Activated CD8-positive, alpha-beta T cell treated with anti-CD3 and anti-CD28 coated beads for 36 hours (primary cell): Measurements from ENCODE around the gene CHST11. TPM values are rescaled to one million over a fixed set of nuclear protein-coding genes. Genes with fewer than 3 reads are reported as not detected.

Experiments used
- ATAC-seq: fragments of 200-7000 bp; cut with Tn5 transposase; one replicate; pipeline ENCODE4 v1.10.0; 2021; ENCODE audit warnings: mild to moderate bottlenecking, moderate library complexity
- CTCF ChIA-PET: fragments of 350-600 bp; sonication (Branson Sonifier 250); formaldehyde crosslinking; loops from one replicate; lab custom pipeline; 2021; ENCODE audit warnings: antibody characterized with exemption; lab: Charles Lee
- POLR2A ChIA-PET: fragments of 350-600 bp; sonication (Branson Sonifier 250); formaldehyde crosslinking; loops from one replicate; lab custom pipeline; 2021; ENCODE audit warnings: antibody characterized with exemption; lab: Charles Lee
- DNase-seq: peaks from one replicate; pipeline ENCODE4 v3.0.0-alpha.2; 2020
- H3K27ac Mint-ChIP-seq: one replicate; pipeline ENCODE4 v1.8.0; 2021; ENCODE audit warnings: mild to moderate bottlenecking, mixed read lengths
- H3K27me3 Mint-ChIP-seq: one replicate; pipeline ENCODE4 v1.8.0; 2021; ENCODE audit warnings: mixed read lengths
- H3K36me3 Mint-ChIP-seq: one replicate; pipeline ENCODE4 v1.8.0; 2021; ENCODE audit warnings: low read depth, mixed read lengths
- H3K4me1 Mint-ChIP-seq: one replicate; pipeline ENCODE4 v1.8.0; 2021; ENCODE audit warnings: low read depth, mixed read lengths
- H3K4me3 Mint-ChIP-seq: one replicate; pipeline ENCODE4 v1.8.0; 2021; ENCODE audit warnings: mild to moderate bottlenecking, moderate library complexity, mixed read lengths
- H3K9me3 Mint-ChIP-seq: one replicate; pipeline ENCODE4 v1.8.0; 2021; ENCODE audit warnings: mixed read lengths
- intact Hi-C: fragments of 100-400 bp; cut with micrococcal nuclease; formaldehyde crosslinking; loops from one replicate; pipeline ENCODE4 v1.10.0; 2022
- total RNA-seq, 2 experiments: library from RNA; stranded (reverse); gene quantifications; one replicate each; pipeline ENCODE4 v1.2.3, GENCODE V29; 2021
- TF ChIP-seq, protein P1 (sequence below): fragments of 200-600 bp; IDR thresholded peaks from one replicate; pipeline ENCODE4 v1.8.0; 2022; ENCODE audit warnings: antibody characterized with exemption, mild to moderate bottlenecking

The CHST11 gene
- total RNA-seq, 2 experiments from 2014 or later, result 30.9 to 33.9 TPM

GRCh38 chr12:104536841-104537240 is 80.1 kb downstream of the CHST11 start:
- TF ChIP-seq, protein P1, sequence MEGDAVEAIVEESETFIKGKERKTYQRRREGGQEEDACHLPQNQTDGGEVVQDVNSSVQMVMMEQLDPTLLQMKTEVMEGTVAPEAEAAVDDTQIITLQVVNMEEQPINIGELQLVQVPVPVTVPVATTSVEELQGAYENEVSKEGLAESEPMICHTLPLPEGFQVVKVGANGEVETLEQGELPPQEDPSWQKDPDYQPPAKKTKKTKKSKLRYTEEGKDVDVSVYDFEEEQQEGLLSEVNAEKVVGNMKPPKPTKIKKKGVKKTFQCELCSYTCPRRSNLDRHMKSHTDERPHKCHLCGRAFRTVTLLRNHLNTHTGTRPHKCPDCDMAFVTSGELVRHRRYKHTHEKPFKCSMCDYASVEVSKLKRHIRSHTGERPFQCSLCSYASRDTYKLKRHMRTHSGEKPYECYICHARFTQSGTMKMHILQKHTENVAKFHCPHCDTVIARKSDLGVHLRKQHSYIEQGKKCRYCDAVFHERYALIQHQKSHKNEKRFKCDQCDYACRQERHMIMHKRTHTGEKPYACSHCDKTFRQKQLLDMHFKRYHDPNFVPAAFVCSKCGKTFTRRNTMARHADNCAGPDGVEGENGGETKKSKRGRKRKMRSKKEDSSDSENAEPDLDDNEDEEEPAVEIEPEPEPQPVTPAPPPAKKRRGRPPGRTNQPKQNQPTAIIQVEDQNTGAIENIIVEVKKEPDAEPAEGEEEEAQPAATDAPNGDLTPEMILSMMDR, result no peak
- ATAC-seq, result no peak
- no peaks in the 10 kb centered on the region for H3K9me3 Mint-ChIP-seq
- no peak overlapping the region for H3K4me3 Mint-ChIP-seq
- peaks cover 4% of the 10 kb centered on the region for H3K36me3 Mint-ChIP-seq
- H3K27me3 Mint-ChIP-seq, result no peaks in the 10 kb centered on the region
- DNase-seq, result no peak
- intact Hi-C loops, result no loop called here
- ChIA-PET CTCF (no interaction called here), POLR2A (interaction anchor here (0.8 kb wide), 1 partner anchor 33 kb away, joined by 3 read pairs; no protein-coding TSS in a partner anchor)
- H3K4me1 Mint-ChIP-seq, result peaks cover 56% of the 10 kb centered on the region
- H3K27ac Mint-ChIP-seq, result no peak overlapping the region

DNA sequence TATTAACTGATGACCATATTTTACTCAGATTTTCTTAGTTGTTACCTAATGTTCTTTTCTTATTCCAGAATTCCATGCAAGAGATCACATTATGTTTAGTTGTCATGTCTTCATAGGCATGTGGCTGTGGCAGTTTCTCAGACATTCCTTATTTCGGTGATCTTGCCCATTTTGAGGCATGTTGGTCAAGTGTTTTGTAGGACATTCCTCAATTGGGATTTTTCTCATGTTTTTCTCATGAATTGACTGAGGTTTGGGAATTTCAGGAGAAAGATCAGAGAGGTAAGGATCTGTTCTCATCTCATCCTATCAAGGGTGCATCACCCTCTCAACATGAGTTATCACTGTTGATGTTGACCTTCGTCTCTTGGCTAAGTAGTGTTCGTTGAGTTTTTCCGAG is 81.3 kb downstream of the CHST11 start:
- Mint-ChIP-seq H3K4me3 (no peak overlapping the region), H3K9me3 (peaks cover 4% of the 10 kb centered on the region), H3K27ac (no peak overlapping the region), H3K4me1 (peaks cover 48% of the 10 kb centered on the region), H3K36me3 (peaks cover 4% of the 10 kb centered on the region), H3K27me3 (no peaks in the 10 kb centered on the region)
- no peak for ATAC-seq
- CTCF ChIA-PET, result interaction anchor here (3.8 kb wide), 1 partner anchor 156 kb away, joined by 11 read pairs; no protein-coding TSS in a partner anchor
- POLR2A ChIA-PET, result no interaction called here
- no peak for DNase-seq
- TF ChIP-seq, protein P1, result no peak
- intact Hi-C loops, result no loop called here

- POLR2A ChIA-PET, result no interaction called here
Measured at GRCh38 chr12:104538891-104539462, 82.2 kb downstream of the CHST11 start.

GRCh38 chr12:104544836-104545235 is 88.1 kb downstream of the CHST11 start:
- H3K4me1 Mint-ChIP-seq, result peaks cover 19% of the 10 kb centered on the region
- H3K27ac Mint-ChIP-seq, result no peak overlapping the region
- intact Hi-C loops, result no loop called here

More at GRCh38 chr12:104538891-104539462, 82.2 kb downstream of the CHST11 start:
- peaks cover 4% of the 10 kb centered on the region for H3K9me3 Mint-ChIP-seq
- intact Hi-C loops, result no loop called here
- CTCF ChIA-PET, result interaction anchor here (3.8 kb wide), 1 partner anchor 157 kb away, joined by 11 read pairs; no protein-coding TSS in a partner anchor
- peaks cover 40% of the 10 kb centered on the region for H3K4me1 Mint-ChIP-seq
- no peak overlapping the region for H3K27ac Mint-ChIP-seq
- no peak overlapping the region for H3K4me3 Mint-ChIP-seq
- DNase-seq (no peak), ATAC-seq (no peak)
- no peaks in the 10 kb centered on the region for H3K27me3 Mint-ChIP-seq
- TF ChIP-seq, protein P1, result no peak
- peaks cover 4% of the 10 kb centered on the region for H3K36me3 Mint-ChIP-seq

DNA sequence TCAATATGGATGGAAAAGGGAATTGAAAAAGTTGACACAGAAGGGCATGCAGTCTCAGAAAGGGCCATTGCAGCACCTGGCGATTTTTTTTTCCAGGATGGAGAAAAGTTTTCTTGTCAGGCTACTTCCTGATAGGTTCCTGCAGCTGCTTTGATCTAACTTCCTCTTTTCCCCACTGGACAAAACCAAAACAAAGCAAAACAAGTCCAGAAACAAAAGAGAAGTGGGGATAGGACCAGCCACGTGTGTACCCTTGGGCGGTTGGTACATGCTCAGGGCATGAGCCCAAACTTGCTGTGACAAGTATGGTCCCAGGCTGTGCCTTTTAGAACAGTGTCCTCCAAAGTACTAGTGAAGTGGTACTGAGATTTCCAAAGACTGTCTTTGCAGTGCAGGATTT is 89.8 kb downstream of the CHST11 start:
- CTCF ChIA-PET, result interaction anchor here (1.0 kb wide), 1 partner anchor 9 kb away, joined by 3 read pairs; no protein-coding TSS in a partner anchor
- TF ChIP-seq, protein P1, result no peak
- ATAC-seq (no peak), DNase-seq (no peak)
- Mint-ChIP-seq H3K27me3 (no peaks in the 10 kb centered on the region), H3K4me1 (peaks cover 12% of the 10 kb centered on the region), H3K9me3 (peaks cover 4% of the 10 kb centered on the region), H3K36me3 (no peaks in the 10 kb centered on the region), H3K4me3 (no peak overlapping the region), H3K27ac (no peak overlapping the region)
- intact Hi-C loops, result no loop called here
- POLR2A ChIA-PET, result no interaction called here

More at GRCh38 chr12:104544836-104545235, 88.1 kb downstream of the CHST11 start:
- Mint-ChIP-seq H3K36me3 (no peaks in the 10 kb centered on the region), H3K9me3 (peaks cover 4% of the 10 kb centered on the region), H3K4me3 (no peak overlapping the region), H3K27me3 (no peaks in the 10 kb centered on the region)
- POLR2A ChIA-PET, result no interaction called here
- TF ChIP-seq, protein P1, result no peak
- CTCF ChIA-PET, result interaction anchor here (0.9 kb wide), 1 partner anchor 28 kb away, joined by 3 read pairs; no protein-coding TSS in a partner anchor
- no peak for ATAC-seq
- DNase-seq, result no peak
